GM12878 (cell line): Measurements from ENCODE around the gene MLLT3. TPM values are rescaled to one million over a fixed set of nuclear protein-coding genes. Genes with fewer than 3 reads are reported as not detected.

Source experiments
- ATAC-seq: fragments of 200-7000 bp; cut with Tn5 transposase; 3 replicates; pipeline ENCODE4 v1.9.1; 2020; ENCODE audit warnings: mild to moderate bottlenecking, moderate library complexity
- BruUV-seq: library from RNA; stranded (reverse); fragments of 400-500 nt; replicated peaks from 2 replicates; lab custom pipeline; 2021; lab: Mats Ljungman, UMichigan
- CTCF ChIA-PET: fragments of 300-600 bp; sonication (Branson Sonifier 250); formaldehyde crosslinking; extraction: SDS; loops from one replicate; lab custom pipeline; 2021; ENCODE audit warnings: inconsistent platforms; lab: Yijun Ruan, JAX
- POLR2A ChIA-PET: fragments of 350-600 bp; formaldehyde crosslinking; extraction: SDS; loops from one replicate; lab custom pipeline; 2021; ENCODE audit warnings: inconsistent platforms; lab: Charles Lee
- RAD21 ChIA-PET: fragments of 300-600 bp; sonication (Branson Sonifier 250); formaldehyde crosslinking; loops from one replicate; lab custom pipeline; 2023; ENCODE audit warnings: antibody characterized with exemption; ENCODE audit not compliant: unreplicated experiment; lab: Charles Lee
- SMC1A ChIA-PET: fragments of 300-600 bp; sonication (Branson Sonifier 250); formaldehyde crosslinking; loops from one replicate; lab custom pipeline; 2023; ENCODE audit not compliant: unreplicated experiment, uncharacterized antibody; lab: Charles Lee
- DNase-seq: peaks from one replicate; pipeline ENCODE4 v3.0.0-alpha.2; 2011; ENCODE audit warnings: low read depth, low spot score
- FAIRE-seq: peaks from 3 replicates; lab custom pipeline; 2011; peaks lifted over from hg19 to GRCh38; lab: Jason Lieb, UNC
- H2AFZ ChIP-seq: 2 replicates; pipeline ENCODE4 v1.6.0; 2011; ENCODE audit warnings: low read depth, low read length, control low read depth; ENCODE audit not compliant: control insufficient read depth
- H3K27ac ChIP-seq: 2 replicates; pipeline ENCODE4 v1.5.1; 2011; ENCODE audit warnings: control low read depth; ENCODE audit not compliant: control insufficient read depth, insufficient read depth
- H3K27me3 ChIP-seq, 2 experiments: replicated peaks in 1 of 2; 2 replicates each; pipeline versions ENCODE4 v1.6.0 to v1.6.1; 2011; ENCODE audit warnings: low read length in 1 of 2; ENCODE audit not compliant: control insufficient read depth in 2 of 2, insufficient read depth in 2 of 2
- H3K36me3 ChIP-seq, 2 experiments: 2 replicates each; pipeline ENCODE4 v1.5.1; 2011; ENCODE audit warnings: low read length in 1 of 2; ENCODE audit not compliant: control insufficient read depth in 2 of 2, insufficient read depth in 2 of 2
- H3K4me1 ChIP-seq: 2 replicates; pipeline ENCODE4 v1.6.1; 2011; ENCODE audit warnings: mild to moderate bottlenecking, low read length, moderate library complexity, mixed read lengths; ENCODE audit not compliant: control insufficient read depth, insufficient read depth
- H3K4me2 ChIP-seq: 2 replicates; pipeline ENCODE4 v1.6.0; 2011; ENCODE audit warnings: control low read depth; ENCODE audit not compliant: control insufficient read depth, insufficient read depth
- H3K4me3 ChIP-seq: fragments of 200-600 bp; sonication (generic); 2 replicates; pipeline ENCODE4 v1.5.1; 2016
- H3K79me2 ChIP-seq: 2 replicates; pipeline ENCODE4 v1.6.0; 2011; ENCODE audit warnings: low read length; ENCODE audit not compliant: control insufficient read depth, insufficient read depth
- H3K9ac ChIP-seq: 2 replicates; pipeline ENCODE4 v1.8.0; 2011; ENCODE audit warnings: low read length, control low read depth, mixed read lengths; ENCODE audit not compliant: control insufficient read depth, insufficient read depth
- H3K9me3 ChIP-seq: replicated peaks from 3 replicates; pipeline ENCODE4 v1.5.1; 2011; ENCODE audit warnings: mild to moderate bottlenecking, low read length; ENCODE audit not compliant: control insufficient read depth, insufficient read depth
- H4K20me1 ChIP-seq: 2 replicates; pipeline ENCODE4 v1.6.0; 2011; ENCODE audit not compliant: control insufficient read depth, insufficient read depth
- CBX3 ChIP-seq: fragments of 200-600 bp; sonication (generic); IDR thresholded peaks from 2 replicates; pipeline ENCODE4 v1.6.1; 2016; ENCODE audit warnings: low read depth, borderline replicate concordance
- CTCF ChIP-seq, 3 experiments: IDR thresholded peaks in 2 of 3; conservative IDR thresholded peaks in 1 of 3; 2 replicates each; pipeline ENCODE4 v1.5.1; 2011; ENCODE audit warnings: low read depth in 3 of 3, low read length in 3 of 3, mild to moderate bottlenecking in 3 of 3, control low read depth in 2 of 3, moderate library complexity in 2 of 3, inconsistent platforms in 1 of 3, mixed read lengths in 1 of 3; ENCODE audit not compliant: control insufficient read depth in 2 of 3, insufficient read depth in 1 of 3; ENCODE audit errors: extremely low read depth in 1 of 3
- HCFC1 ChIP-seq: fragments of 150-350 bp; IDR thresholded peaks from 2 replicates; pipeline ENCODE4 v1.6.1; 2014; ENCODE audit warnings: low read length
- IKZF2 ChIP-seq, 2 experiments: fragments of 450-650 bp; IDR thresholded peaks; 2 replicates each; pipeline ENCODE4 v1.6.1; 2017; ENCODE audit warnings: mild to moderate bottlenecking in 2 of 2, moderate library complexity in 2 of 2
- JUNB ChIP-seq: IDR thresholded peaks from 2 replicates; pipeline ENCODE4 v1.6.1; 2016; ENCODE audit warnings: antibody characterized with exemption, mild to moderate bottlenecking
- MTA2 ChIP-seq: fragments of 450-650 bp; IDR thresholded peaks from 2 replicates; pipeline ENCODE4 v1.6.1; 2016; ENCODE audit warnings: low read depth, mild to moderate bottlenecking, moderate library complexity
- NRF1 ChIP-seq: conservative IDR thresholded peaks from 2 replicates; pipeline ENCODE4 v1.6.1; 2011; ENCODE audit warnings: mild to moderate bottlenecking, low read depth, low read length, improper control_type of control experiment
- PAX8 ChIP-seq: fragments of 450-650 bp; IDR thresholded peaks from 2 replicates; pipeline ENCODE4 v1.6.1; 2017; ENCODE audit warnings: mild to moderate bottlenecking, moderate library complexity
- POU2F2 ChIP-seq: IDR thresholded peaks from 3 replicates; pipeline ENCODE4 v1.6.1; 2011; ENCODE audit warnings: low read depth, mild to moderate bottlenecking, low read length, borderline replicate concordance
- RAD21 ChIP-seq: IDR thresholded peaks from 2 replicates; pipeline ENCODE4 v1.6.1; 2011; ENCODE audit warnings: mild to moderate bottlenecking, low read depth, low read length, moderate library complexity; ENCODE audit not compliant: insufficient read depth
- RCOR1 ChIP-seq: conservative IDR thresholded peaks from 2 replicates; pipeline ENCODE4 v1.6.1; 2012; ENCODE audit warnings: low read depth, low read length, improper control_type of control experiment
- STAT3 ChIP-seq: IDR thresholded peaks from 2 replicates; pipeline ENCODE4 v1.6.1; 2011; ENCODE audit warnings: low read depth, low read length, improper control_type of control experiment
- TCF3 ChIP-seq: IDR thresholded peaks from 2 replicates; pipeline ENCODE4 v1.6.1; 2012; ENCODE audit warnings: low read depth, mild to moderate bottlenecking, low read length, borderline replicate concordance; ENCODE audit not compliant: insufficient read depth
- WGBS: methylation state at CpG from one replicate; pipeline ENCODE4 v1.1.6; 2016; ENCODE audit warnings: low lambda C conversion rate; ENCODE audit not compliant: insufficient replicate concordance, insufficient coverage; ENCODE audit errors: missing lambda C conversion rate; 5-methylcytosine and 5-hydroxymethylcytosine counted together
- in situ Hi-C: fragments of 300-500 bp; cut with MboI; formaldehyde crosslinking; loops from 9 replicates; pipeline ENCODE4 v1.14.3; 2018; ENCODE audit warnings: mixed read lengths
- intact Hi-C: fragments of 100-400 bp; cut with micrococcal nuclease; formaldehyde crosslinking; loops from one replicate; pipeline ENCODE4 v1.14.2; 2022; ENCODE audit not compliant: unreplicated experiment
- polyA plus RNA-seq, 11 experiments: library from polyadenylated mRNA; depleted of rRNA in 4 of 11; unstranded in 6 of 11; stranded (reverse) in 5 of 11; fragments of >200 nt; fragmentation: Nextera tagmentation in 4 of 11; fragmentation: Illumina TruSeq in 1 of 11; extraction: Ambion mirVana in 4 of 11; extraction: Trizol in 1 of 11; gene quantifications; 1 replicate in 1 of 11; 2 replicates in 10 of 11; pipeline versions ENCODE4 v1.2.1 to v1.2.3, GENCODE V29; 2011 to 2016; ENCODE audit warnings: inconsistent platforms in 2 of 11, missing spikeins in 2 of 11, low read depth in 1 of 11
- total RNA-seq, 4 experiments: library from RNA; depleted of rRNA in 3 of 4; stranded (reverse); fragments of >200 nt in 3 of 4; fragmentation: Illumina TruSeq in 1 of 4; extraction: Trizol in 1 of 4; gene quantifications; 2 replicates each; pipeline versions ENCODE4 v1.2.1 to v1.2.3, GENCODE V29; 2013 to 2021
- TF ChIP-seq, protein P1 (sequence below): fragments of 450-650 bp; IDR thresholded peaks from 2 replicates; pipeline ENCODE4 v1.6.1; 2017; ENCODE audit warnings: antibody characterized with exemption, mild to moderate bottlenecking, moderate library complexity

Gene MLLT3
- total and polyA plus RNA-seq, 10 of the 15 experiments (the other 5 are each of a cell fraction or from before 2014, with no cell fraction given), result 17.7 to 72.3 (median 35.6) TPM

DNA sequence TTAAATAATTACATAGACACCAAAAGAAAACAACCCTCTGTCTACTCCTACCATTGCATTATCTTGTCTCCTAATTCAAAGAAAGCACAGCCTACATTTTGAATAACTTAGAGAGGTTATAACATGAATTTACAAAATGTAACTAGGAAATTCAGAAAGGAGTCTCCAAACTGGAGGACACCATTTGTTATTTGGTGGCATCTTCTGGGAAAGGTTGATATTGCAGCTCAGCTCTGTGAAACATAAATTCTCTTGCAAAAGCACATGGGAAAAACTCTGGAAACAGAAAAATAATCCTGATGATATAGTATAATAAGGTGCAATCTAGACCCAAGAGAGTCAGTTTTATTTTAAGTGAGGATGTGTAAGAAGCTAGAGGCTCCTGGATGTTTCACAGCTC lies 215.3 kb downstream of the MLLT3 start:
- Histone ChIP-seq H2AFZ (no peak overlapping the region), H3K4me2 (no peak overlapping the region), H3K27me3 (no peaks in the 10 kb centered on the region), H3K4me1 (no peaks in the 10 kb centered on the region; the same call in 1 of the 2 replicates), H3K9me3 (no peaks in the 10 kb centered on the region), H4K20me1 (no peaks in the 10 kb centered on the region), H3K79me2 (no peaks in the 10 kb centered on the region), H3K27ac (no peak overlapping the region), H3K4me3 (no peak overlapping the region), H3K36me3 (peaks cover 0 to 7% of the 10 kb centered on the region in 2 experiments; a peak in 2 of 4 replicates), H3K9ac (no peak overlapping the region)
- ChIA-PET SMC1A (interaction anchor here (0.6 to 2.2 kb wide), 6 partner anchors 10 to 264 kb away, joined by 3 to 10 read pairs (median 3); no protein-coding TSS in a partner anchor), POLR2A (no interaction called here), CTCF (interaction anchor here (1.7 kb wide), 1 partner anchor 15 kb away, joined by 4 read pairs; no protein-coding TSS in a partner anchor), RAD21 (no interaction called here)
- DNase-seq (no peak), FAIRE-seq (no peak), ATAC-seq (no peak)
- intact Hi-C loops (no loop called here), in situ Hi-C loops (no loop called here)
- TF ChIP-seq CBX3 (no peak), IKZF2 (IDR thresholded peaks at IDR 0.05) (no peak), RAD21 (peak; percentile 25; the same call in 1 of the 2 replicates), CTCF (IDR thresholded peaks at IDR 0.05 in 2 of 3, conservative IDR thresholded peaks at IDR 0.05 in 1 of 3; ENCODE audit: control insufficient read depth in 2 of 3, extremely low read depth in 1 of 3, insufficient read depth in 1 of 3, low read depth in 3 of 3, low read length in 3 of 3) (0 out of 6 replicates have a peak, but pooled peaks of 1 of the 3 experiments have one; percentile 4)
- BruUV-seq, result no TSS peak

GRCh38 chr9:20406344-20406743 lies 216.0 kb downstream of the MLLT3 start:
- Histone ChIP-seq H3K27me3 (no peaks in the 10 kb centered on the region), H4K20me1 (no peaks in the 10 kb centered on the region), H3K9me3 (no peaks in the 10 kb centered on the region), H3K4me2 (no peak overlapping the region), H3K27ac (no peak overlapping the region), H3K4me3 (no peak overlapping the region), H3K79me2 (no peaks in the 10 kb centered on the region), H3K4me1 (no peaks in the 10 kb centered on the region; the same call in 1 of the 2 replicates), H3K36me3 (peaks cover 0 to 6% of the 10 kb centered on the region in 2 experiments; a peak in 2 of 4 replicates), H3K9ac (no peak overlapping the region), H2AFZ (no peak overlapping the region)
- DNase-seq, result no peak
- ChIA-PET RAD21 (no interaction called here), SMC1A (interaction anchor here (1.2 to 2.2 kb wide), 2 partner anchors 10 to 52 kb away, joined by 3 to 10 read pairs; no protein-coding TSS in a partner anchor), CTCF (no interaction called here), POLR2A (no interaction called here)
- intact Hi-C loops (no loop called here), in situ Hi-C loops (no loop called here)
- WGBS, result 85% methylated on average over 4 of the region's 4 CpGs
- BruUV-seq, result no TSS peak
- FAIRE-seq, result no peak
- no peak for ATAC-seq
- no peak for TF ChIP-seq STAT3
- no peak for TF ChIP-seq POU2F2
- TF ChIP-seq HCFC1, result no peak
- no peak for TF ChIP-seq RCOR1
- no peak for TF ChIP-seq NRF1
- TF ChIP-seq PAX8, result no peak
- no peak for TF ChIP-seq TCF3
- TF ChIP-seq, protein P1, sequence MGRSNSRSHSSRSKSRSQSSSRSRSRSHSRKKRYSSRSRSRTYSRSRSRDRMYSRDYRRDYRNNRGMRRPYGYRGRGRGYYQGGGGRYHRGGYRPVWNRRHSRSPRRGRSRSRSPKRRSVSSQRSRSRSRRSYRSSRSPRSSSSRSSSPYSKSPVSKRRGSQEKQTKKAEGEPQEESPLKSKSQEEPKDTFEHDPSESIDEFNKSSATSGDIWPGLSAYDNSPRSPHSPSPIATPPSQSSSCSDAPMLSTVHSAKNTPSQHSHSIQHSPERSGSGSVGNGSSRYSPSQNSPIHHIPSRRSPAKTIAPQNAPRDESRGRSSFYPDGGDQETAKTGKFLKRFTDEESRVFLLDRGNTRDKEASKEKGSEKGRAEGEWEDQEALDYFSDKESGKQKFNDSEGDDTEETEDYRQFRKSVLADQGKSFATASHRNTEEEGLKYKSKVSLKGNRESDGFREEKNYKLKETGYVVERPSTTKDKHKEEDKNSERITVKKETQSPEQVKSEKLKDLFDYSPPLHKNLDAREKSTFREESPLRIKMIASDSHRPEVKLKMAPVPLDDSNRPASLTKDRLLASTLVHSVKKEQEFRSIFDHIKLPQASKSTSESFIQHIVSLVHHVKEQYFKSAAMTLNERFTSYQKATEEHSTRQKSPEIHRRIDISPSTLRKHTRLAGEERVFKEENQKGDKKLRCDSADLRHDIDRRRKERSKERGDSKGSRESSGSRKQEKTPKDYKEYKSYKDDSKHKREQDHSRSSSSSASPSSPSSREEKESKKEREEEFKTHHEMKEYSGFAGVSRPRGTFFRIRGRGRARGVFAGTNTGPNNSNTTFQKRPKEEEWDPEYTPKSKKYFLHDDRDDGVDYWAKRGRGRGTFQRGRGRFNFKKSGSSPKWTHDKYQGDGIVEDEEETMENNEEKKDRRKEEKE, result no peak
- TF ChIP-seq MTA2, result no peak
- TF ChIP-seq JUNB, result no peak
